Calu3 (cell line): ENCODE measurements around the gene P4HA3. TPM values are rescaled to one million over a fixed set of nuclear protein-coding genes. Genes with fewer than 3 reads are reported as not detected.
A peak's percentile ranks its signal among the peaks of the same experiment; 100 is the strongest.

ENCODE experiments used
- Bru-seq: library from RNA; stranded (reverse); fragments of 400-500 nt; gene quantifications from one replicate; lab custom pipeline; 2021; lab: Mats Ljungman, UMichigan
- BruChase-seq, 2 experiments: library from RNA; stranded (reverse); fragments of 400-500 nt; gene quantifications; one replicate each; lab custom pipeline; 2021; lab: Mats Ljungman, UMichigan
- BruUV-seq: library from RNA; stranded (reverse); fragments of 400-500 nt; replicated peaks from 2 replicates; lab custom pipeline; 2021; lab: Mats Ljungman, UMichigan
- CTCF ChIA-PET: fragments of 300-600 bp; sonication (Branson Sonifier 250); formaldehyde crosslinking; loops from one replicate; lab custom pipeline; 2022; ENCODE audit warnings: antibody characterized with exemption; lab: Charles Lee
- DNase-seq: peaks from one replicate; pipeline ENCODE4 v3.0.0; 2022
- H3K27ac Mint-ChIP-seq: one replicate; pipeline ENCODE4 v1.8.0; 2022; ENCODE audit warnings: mixed read lengths; ENCODE audit not compliant: unreplicated experiment
- H3K27me3 Mint-ChIP-seq: one replicate; pipeline ENCODE4 v1.8.0; 2022; ENCODE audit warnings: mixed read lengths; ENCODE audit not compliant: unreplicated experiment
- H3K36me3 Mint-ChIP-seq: one replicate; pipeline ENCODE4 v1.8.0; 2022; ENCODE audit warnings: mild to moderate bottlenecking, moderate library complexity, mixed read lengths; ENCODE audit not compliant: insufficient read depth, unreplicated experiment
- H3K4me1 Mint-ChIP-seq: one replicate; pipeline ENCODE4 v1.8.0; 2022; ENCODE audit warnings: mild to moderate bottlenecking, low read depth, mixed read lengths; ENCODE audit not compliant: unreplicated experiment
- H3K4me3 Mint-ChIP-seq: one replicate; pipeline ENCODE4 v1.8.0; 2022; ENCODE audit warnings: mild to moderate bottlenecking, low read depth, moderate library complexity, mixed read lengths; ENCODE audit not compliant: unreplicated experiment
- H3K9me3 Mint-ChIP-seq: one replicate; pipeline ENCODE4 v1.8.0; 2022; ENCODE audit warnings: low read depth, mixed read lengths; ENCODE audit not compliant: unreplicated experiment
- intact Hi-C: fragments of 100-400 bp; cut with micrococcal nuclease; formaldehyde crosslinking; loops from one replicate; pipeline ENCODE4 v1.10.0; 2022; ENCODE audit not compliant: unreplicated experiment
- long read RNA-seq: library from polyadenylated mRNA; stranded (forward); transcript quantifications from one replicate; pipeline ENCODE4 v2.0.0, GENCODE V29; 2022
- total RNA-seq: library from RNA; stranded (reverse); gene quantifications from 2 replicates; pipeline ENCODE4 v1.2.3, GENCODE V29; 2022
- TF ChIP-seq, protein P1 (sequence below): fragments of 200-600 bp; IDR thresholded peaks from one replicate; pipeline ENCODE4 v1.8.0; 2022; ENCODE audit warnings: antibody characterized with exemption; ENCODE audit not compliant: unreplicated experiment

Gene P4HA3
- total RNA-seq: not detected in 2 replicates
- percentile 7 among the genes with signal in this experiment for Bru-seq, nascent RNA
- percentile 4 among the genes with signal in this experiment for BruChase-seq, experiment 1, labeled RNA remaining after a 6-hour chase
- BruChase-seq, experiment 2, labeled RNA remaining after a 2-hour chase: percentile 6 among the genes with signal in this experiment
- long read RNA-seq, partial matches to known transcripts: 0 of 6 reads
- long read RNA-seq, other reads (novel, unspliced or antisense): 6 of 6 reads

DNA sequence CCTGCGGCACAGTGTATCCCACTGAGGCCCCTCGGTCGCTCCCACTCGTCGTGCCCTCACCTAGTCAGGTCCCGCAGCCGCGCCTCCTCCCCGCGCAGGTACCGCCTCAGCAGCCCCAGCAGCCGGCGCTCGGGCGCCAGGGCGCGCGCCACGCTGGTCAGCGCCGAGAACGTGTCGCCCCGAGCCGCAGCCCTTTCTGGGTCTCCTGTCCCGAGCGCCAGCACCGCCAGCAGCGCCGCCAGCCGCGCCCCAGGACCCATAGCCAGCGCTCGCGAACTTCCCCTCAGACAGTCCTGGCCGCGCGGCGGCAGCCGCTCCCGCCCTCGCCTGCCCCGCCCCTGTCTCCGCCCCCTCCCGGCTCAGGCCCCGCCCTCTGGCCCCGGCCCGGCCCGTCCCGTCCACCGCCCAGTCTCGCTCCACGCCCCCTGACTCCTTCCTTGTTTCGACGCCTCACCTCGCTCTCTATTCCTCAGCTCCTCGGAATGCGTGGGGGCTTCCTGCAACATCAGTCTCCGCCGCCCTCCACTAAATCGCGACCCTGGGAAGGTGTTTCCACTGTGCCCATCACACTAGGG, at the start of gene P4HA3:
TSS of gene P4HA3 (minus strand) at position 289 of the 575 bp plus-strand sequence. CDS start at position 260, 29 bp downstream.
- peaks cover 81% of the 10 kb centered on the region for H3K27me3 Mint-ChIP-seq
- no peaks in the 10 kb centered on the region for H3K4me1 Mint-ChIP-seq
- TF ChIP-seq, protein P1, sequence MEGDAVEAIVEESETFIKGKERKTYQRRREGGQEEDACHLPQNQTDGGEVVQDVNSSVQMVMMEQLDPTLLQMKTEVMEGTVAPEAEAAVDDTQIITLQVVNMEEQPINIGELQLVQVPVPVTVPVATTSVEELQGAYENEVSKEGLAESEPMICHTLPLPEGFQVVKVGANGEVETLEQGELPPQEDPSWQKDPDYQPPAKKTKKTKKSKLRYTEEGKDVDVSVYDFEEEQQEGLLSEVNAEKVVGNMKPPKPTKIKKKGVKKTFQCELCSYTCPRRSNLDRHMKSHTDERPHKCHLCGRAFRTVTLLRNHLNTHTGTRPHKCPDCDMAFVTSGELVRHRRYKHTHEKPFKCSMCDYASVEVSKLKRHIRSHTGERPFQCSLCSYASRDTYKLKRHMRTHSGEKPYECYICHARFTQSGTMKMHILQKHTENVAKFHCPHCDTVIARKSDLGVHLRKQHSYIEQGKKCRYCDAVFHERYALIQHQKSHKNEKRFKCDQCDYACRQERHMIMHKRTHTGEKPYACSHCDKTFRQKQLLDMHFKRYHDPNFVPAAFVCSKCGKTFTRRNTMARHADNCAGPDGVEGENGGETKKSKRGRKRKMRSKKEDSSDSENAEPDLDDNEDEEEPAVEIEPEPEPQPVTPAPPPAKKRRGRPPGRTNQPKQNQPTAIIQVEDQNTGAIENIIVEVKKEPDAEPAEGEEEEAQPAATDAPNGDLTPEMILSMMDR: no peak
- peak within 1 kb of the TSS; percentile 74 for H3K4me3 Mint-ChIP-seq
- H3K27ac Mint-ChIP-seq: no peak within 1 kb of the TSS
- CTCF ChIA-PET: interaction anchor here (0.6 kb wide), 1 partner anchor 405 kb away, joined by 5 read pairs; no protein-coding TSS in a partner anchor
- intact Hi-C loops: no loop called here
- no peaks in the 10 kb centered on the region for H3K36me3 Mint-ChIP-seq
- DNase-seq: peak; percentile 64
- H3K9me3 Mint-ChIP-seq: no peaks in the 10 kb centered on the region
- BruUV-seq: no TSS peak

DNA sequence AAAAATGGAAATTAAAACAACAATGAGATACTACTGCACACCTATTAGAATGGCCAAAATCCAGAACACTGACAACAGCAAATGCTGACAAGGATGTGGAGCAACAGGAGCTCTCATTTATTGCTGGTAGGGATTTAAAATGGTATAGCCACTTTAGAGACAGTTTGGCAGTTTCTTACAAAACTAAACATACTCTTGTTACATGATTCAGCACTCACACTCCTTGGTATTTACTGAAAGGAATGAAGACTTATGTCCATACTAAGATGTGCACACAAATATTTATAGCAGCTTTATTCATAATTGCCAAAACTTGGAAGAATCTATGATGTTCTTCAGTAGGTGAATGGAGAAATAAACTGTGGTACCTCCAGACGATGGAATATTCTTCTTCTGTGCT, 46.0 kb upstream of the P4HA3 start:
- no TSS peak for BruUV-seq
- Mint-ChIP-seq H3K4me3 (no peak overlapping the region), H3K27ac (no peak overlapping the region), H3K27me3 (no peaks in the 10 kb centered on the region), H3K9me3 (no peaks in the 10 kb centered on the region), H3K4me1 (no peaks in the 10 kb centered on the region), H3K36me3 (no peaks in the 10 kb centered on the region)
- intact Hi-C loops: no loop called here
- TF ChIP-seq, protein P1: no peak
- CTCF ChIA-PET: no interaction called here
- no peak for DNase-seq

DNA sequence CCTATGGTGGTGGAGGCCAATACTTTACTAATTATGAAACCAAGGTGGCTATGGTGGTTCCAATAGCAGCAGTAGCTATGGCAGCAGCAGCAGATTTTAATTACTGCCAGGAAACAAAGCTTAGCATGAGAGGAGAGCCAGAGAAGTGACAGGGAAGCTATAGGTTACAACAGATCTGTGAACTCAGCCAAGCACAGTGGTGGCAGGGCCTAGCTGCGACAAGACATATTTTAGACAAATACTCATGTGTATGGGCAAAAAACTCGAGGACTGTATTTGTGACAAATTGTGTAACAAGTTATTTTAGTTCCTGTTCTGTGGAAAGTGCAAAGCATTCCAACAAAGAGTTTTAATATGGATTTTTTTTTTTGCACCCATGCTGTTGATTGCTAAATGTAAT, 44.2 kb upstream of the P4HA3 start:
- TF ChIP-seq, protein P1: no peak
- no TSS peak for BruUV-seq
- no peak for DNase-seq
- Mint-ChIP-seq H3K27ac (no peak overlapping the region), H3K4me1 (no peaks in the 10 kb centered on the region), H3K27me3 (no peaks in the 10 kb centered on the region), H3K36me3 (no peaks in the 10 kb centered on the region), H3K9me3 (no peaks in the 10 kb centered on the region), H3K4me3 (no peak overlapping the region)
- intact Hi-C loops: no loop called here
- CTCF ChIA-PET: interaction anchor here (0.7 kb wide), 1 partner anchor 410 kb away, joined by 3 read pairs; no protein-coding TSS in a partner anchor

- TF ChIP-seq, protein P1: no peak
- no peak overlapping the region for H3K27ac Mint-ChIP-seq
- H3K27me3 Mint-ChIP-seq: no peaks in the 10 kb centered on the region
- no peaks in the 10 kb centered on the region for H3K9me3 Mint-ChIP-seq
- H3K36me3 Mint-ChIP-seq: no peaks in the 10 kb centered on the region
- intact Hi-C loops: no loop called here
- H3K4me1 Mint-ChIP-seq: no peaks in the 10 kb centered on the region
- no peak for DNase-seq
- H3K4me3 Mint-ChIP-seq: no peak overlapping the region
- no TSS peak for BruUV-seq
- CTCF ChIA-PET: interaction anchor here (0.6 to 0.7 kb wide), 2 partner anchors 54 to 1765 kb away, joined by 4 to 7 read pairs; no protein-coding TSS in a partner anchor
Measured at GRCh38 chr11:74354036-74354435, 42.6 kb upstream of the P4HA3 start.
